GM21423 (cell line): Measurements from ENCODE around the gene ZNF740.
"Not testable (repeated sequence)": the region's sequence is repeated elsewhere in the genome, so short reads cannot be mapped to it uniquely, and the experiment has no call there.

Source experiments
- ATAC-seq: cut with Tn5 transposase; IDR thresholded peaks from one replicate; pipeline ENCODE4 v1.9.1; 2021; ENCODE audit warnings: mild to moderate bottlenecking, moderate library complexity; ENCODE audit not compliant: unreplicated experiment

The ZNF740 gene

GRCh38 chr12:53180220-53180930, at the start of gene ZNF740, which contains the start of gene CSAD:
ZNF740 (plus strand) TSS chr12:53180722; CDS start chr12:53181984, 1,262 bp downstream.
CSAD (minus strand) TSS chr12:53180925; CDS start chr12:53173470, 7,455 bp downstream.
- ATAC-seq = peak; percentile 91

DNA sequence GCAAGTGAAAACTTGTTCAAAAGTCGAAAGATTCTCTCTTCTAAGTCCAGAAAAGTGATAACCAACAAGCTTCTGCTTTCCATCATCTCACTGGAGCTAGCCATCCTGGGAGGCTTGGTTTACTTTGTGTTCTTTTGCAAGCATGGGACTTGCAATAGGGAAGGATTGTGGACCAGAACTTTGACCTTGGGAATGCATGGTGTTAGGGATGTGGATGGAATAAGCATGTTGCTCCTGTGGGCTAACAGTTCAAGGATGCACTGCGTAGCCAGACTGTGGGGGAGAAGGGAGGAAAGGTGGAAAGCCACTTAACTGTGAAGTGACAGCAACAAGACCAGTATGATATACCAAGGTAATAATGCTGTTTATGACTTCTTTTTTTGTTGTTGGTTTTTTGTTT, 48.7 kb upstream of the ZNF740 start:
- no peak for ATAC-seq

GRCh38 chr12:53133722-53134121, 46.8 kb upstream of the ZNF740 start:
- ATAC-seq = no peak

GRCh38 chr12:53143355-53143754, 37.2 kb upstream of the ZNF740 start:
- no peak for ATAC-seq

- ATAC-seq = no peak
These were observed 34.9 kb upstream of the ZNF740 start for GRCh38 chr12:53145383-53146260.

- no peak for ATAC-seq
These were observed 33.3 kb upstream of the ZNF740 start for GRCh38 chr12:53147181-53147580.

DNA sequence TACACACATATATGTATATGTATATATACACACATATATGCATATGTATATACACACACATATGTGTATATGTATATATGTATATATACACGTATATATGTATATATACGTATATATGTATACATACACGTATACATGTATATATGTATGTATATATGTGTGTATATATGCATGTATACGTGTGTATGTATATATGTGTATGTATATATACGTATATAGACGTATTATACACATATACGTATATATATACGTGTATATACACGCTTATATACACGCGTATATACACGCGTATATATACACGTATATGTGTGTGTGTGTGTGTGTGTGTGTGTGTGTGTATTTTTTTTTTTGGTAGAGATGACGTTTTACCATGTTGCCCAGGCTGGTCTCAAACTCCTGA, 32.9 kb upstream of the ZNF740 start:
- ATAC-seq = no peak

- no peak for ATAC-seq
These were observed 29.5 kb upstream of the ZNF740 start for GRCh38 chr12:53151039-53151438.

DNA sequence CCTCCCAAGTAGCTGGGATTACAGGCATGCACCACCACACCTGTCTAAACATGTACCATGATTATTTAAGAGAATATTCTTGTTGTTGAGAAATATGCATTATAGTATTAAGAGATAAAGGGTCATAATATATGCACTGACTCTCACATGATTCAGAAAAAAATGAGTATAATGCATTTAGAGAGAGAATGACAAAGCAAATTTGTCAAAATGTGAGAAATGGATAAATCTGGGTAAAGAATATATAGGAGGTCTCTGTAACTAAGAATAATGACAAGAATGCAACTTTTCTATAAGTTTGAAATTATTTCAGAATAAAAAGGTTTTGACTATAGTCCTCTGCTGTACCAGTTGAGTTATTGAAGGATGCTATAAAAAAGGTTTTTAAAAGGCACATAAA, 28.1 kb upstream of the ZNF740 start:
- ATAC-seq = no peak

DNA sequence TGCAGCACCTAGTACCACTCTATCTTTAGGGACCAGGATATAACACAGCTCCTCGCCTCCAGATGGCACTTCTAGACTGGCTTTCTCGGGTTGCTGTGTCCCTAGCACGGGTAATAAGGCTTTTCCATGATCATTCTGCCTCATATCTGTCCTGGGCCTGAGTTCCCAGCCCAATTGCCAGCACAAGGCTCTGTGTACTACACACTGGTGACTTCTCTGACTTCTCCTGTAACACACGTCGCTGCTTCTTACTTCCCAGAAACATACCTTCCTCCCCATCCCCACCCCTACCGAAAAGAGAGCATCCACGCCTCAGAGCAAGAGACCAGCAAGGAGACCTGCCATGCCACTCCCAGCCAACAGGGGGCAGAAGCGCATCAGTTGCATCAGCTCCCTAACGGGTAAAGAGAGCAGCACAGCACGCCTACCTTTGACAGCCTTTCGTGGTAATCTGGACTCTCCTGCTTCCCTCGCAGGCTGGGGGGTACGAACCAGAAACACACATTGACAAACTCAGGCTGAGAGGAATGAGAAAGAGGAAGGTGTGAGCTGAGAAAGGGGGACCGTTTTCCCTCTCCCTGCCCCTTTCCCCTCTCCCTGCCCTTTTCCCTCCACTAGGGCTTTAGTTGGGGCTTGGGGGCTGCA, 21.2 kb upstream of the ZNF740 start:
- peak; percentile 65 for ATAC-seq

- no peak for ATAC-seq
These were observed 20.5 kb upstream of the ZNF740 start for GRCh38 chr12:53160000-53160399.

GRCh38 chr12:53160673-53161072, 19.8 kb upstream of the ZNF740 start:
- no peak for ATAC-seq

- ATAC-seq = no peak
These were observed 19.2 kb upstream of the ZNF740 start for GRCh38 chr12:53161119-53161911.

DNA sequence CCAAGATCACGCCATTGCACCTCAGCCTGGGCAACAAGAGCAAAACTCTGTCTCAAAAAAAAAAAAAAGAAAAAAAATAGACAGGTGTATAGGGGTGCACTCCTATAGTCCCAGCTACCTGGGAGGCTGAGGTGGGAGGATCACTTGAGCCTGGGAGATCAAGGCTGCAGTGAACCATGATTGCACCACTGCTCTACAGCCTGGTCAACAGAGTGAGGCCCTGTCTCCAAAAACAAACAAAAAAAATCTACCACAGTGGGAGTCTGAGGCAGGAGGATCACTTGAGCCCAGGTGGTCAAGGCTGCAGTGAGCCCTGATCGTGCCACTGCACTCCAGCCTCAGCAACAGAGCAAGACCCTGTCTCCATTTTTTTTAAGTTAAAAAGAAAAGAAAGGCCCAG, 17.5 kb upstream of the ZNF740 start:
- not testable (repeated sequence) for ATAC-seq

- no peak for ATAC-seq
These were observed 13.7 kb upstream of the ZNF740 start for GRCh38 chr12:53166837-53167236.

GRCh38 chr12:53169644-53170043, 10.9 kb upstream of the ZNF740 start:
- ATAC-seq = no peak

DNA sequence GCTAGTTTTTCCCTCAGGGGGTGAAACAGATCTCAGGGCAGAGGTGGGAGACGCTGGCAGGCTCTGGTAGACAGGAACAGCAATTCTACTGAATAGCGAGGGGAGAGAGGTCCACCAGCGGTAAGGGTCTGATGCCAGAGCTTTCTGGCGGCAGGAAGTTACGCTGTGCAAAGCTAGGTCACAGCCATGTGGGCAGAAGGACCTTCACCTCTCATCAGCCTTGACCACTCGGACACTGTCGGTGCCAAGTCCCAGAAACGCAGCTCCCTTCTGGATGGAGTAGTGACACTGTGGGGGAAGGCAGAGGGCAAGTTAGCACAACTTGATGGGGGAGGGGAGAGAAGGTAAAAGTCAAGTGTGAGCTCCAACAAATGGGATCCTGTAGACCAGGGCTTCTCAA, 10.3 kb upstream of the ZNF740 start:
- no peak for ATAC-seq

- ATAC-seq = no peak
These were observed 9.4 kb upstream of the ZNF740 start for GRCh38 chr12:53170876-53171724.

GRCh38 chr12:53171725-53172329, 8.7 kb upstream of the ZNF740 start:
- ATAC-seq = no peak
